DMS114 treated with DMSO at 0.1 percent for 48 hours (cell line): ENCODE data around the gene BUD23.
"Not testable (repeated sequence)": the region's sequence is repeated elsewhere in the genome, so short reads cannot be mapped to it uniquely, and the experiment has no call there.

Experiments used
- DNase-seq: peaks from one replicate; lab custom pipeline; 2025; ENCODE audit not compliant: unreplicated experiment; lab: John Stamatoyannopoulos, UW

BUD23 gene

DNA sequence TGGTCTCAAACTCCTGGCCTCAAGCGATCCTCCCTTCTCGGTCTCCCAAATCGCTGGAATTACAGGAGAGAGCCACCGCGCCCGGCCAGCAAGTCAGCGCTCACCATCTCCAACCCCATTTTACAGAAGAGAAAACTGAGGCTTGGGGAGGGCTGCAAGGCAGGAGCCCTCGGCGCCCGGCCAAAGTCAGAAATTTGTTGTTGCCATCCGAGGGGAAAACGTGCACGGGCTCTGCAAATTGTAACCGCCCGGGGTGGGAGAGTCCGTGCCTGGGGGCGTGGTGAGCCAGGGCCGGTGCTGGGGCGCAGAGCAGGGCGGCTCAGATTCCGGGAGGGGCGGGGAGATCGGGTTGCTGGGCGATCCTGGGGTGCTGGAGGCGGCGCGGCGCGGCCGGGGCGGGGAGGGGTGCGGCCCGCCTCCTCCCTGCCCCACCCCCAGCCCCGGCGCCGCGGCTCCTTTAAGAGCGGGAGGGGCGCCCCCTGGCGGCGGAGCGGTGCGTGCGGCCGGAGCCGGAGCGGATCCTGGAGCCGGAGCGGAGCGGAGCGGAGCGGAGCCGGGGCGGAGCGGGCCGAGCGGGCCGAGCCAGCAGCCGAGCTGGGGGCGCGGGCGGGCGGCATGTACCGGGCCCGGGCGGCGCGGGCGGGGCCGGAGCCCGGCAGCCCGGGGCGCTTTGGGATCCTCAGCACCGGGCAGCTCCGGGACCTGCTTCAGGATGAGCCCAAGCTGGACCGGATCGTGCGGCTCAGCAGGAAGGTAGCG is 15.9 kb upstream of the BUD23 start, which contains the start of gene VPS37D:
VPS37D (plus strand) TSS at position 488 of the 759 bp plus-strand sequence; CDS start at position 616, 128 bp downstream.
- peak; percentile 56 for DNase-seq

DNA sequence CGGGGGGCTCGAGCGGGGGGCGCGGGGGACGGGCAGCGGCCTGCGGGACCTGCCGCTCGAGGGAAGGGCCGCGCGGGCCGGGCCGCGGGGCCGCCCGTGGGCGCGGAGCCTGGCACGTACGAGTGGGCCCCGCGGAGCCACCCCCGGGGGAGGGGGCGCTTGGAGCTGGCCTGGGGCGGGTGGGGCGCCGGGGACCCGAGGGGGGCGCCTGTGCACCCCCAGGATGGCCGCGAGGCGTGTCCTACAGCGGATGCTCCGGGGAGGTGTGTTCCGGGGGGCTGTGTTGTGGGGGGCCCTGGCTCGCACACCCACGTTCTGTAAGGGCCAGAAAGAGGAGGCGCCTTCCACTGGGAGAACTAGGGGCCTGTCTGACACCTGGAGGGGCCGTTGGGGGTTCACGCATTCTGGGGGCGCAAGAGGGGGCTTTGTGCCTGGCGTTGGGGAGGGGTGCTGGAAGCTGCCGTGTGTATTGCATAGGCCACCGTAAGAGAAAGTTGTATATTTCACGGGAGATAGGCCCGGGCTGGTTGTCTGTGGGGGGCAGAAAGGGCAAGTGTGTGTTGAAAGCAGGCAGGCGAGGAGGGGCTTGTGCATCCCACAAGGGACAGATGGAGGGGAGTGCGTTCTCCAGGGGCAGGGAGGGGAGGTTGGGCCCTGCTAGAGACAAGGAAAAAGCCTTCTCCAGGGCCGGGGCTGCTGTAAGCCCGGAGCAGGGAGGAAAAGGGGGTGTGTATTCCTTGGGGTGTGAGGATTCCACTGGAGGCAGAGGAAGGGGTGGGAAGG is 15.1 kb upstream of the BUD23 start:
- DNase-seq = no peak

- no peak for DNase-seq
These were observed 14.5 kb upstream of the BUD23 start for GRCh38 chr7:73668886-73669230.

- no peak for DNase-seq
These were observed 14.1 kb upstream of the BUD23 start for GRCh38 chr7:73669288-73669701.

DNA sequence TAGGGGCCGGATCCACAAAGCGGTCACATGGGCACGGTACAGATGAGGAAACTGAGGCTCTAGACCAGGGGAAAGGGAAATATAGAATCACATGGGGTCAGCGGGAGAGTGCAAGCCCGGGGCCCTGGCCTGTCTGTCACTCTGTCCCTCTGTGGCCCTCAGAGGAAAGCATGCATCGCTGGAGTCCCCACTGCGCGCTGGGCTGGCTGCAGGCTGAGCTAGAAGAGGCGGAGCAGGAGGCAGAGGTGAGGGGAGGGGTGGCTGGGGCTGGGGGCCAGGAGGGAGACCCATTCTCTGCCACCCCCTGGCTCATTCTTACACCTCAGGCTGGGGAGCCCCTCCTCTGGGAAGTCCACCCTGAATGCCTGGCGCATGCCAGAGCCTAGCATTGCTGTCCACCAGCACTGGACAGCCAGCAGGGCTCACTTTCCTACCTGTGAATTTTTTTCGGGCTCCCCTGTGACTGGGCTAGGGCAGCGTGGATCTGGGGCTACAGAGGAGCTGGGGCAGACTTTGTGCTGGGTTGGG is 13.5 kb upstream of the BUD23 start:
- DNase-seq = no peak

DNA sequence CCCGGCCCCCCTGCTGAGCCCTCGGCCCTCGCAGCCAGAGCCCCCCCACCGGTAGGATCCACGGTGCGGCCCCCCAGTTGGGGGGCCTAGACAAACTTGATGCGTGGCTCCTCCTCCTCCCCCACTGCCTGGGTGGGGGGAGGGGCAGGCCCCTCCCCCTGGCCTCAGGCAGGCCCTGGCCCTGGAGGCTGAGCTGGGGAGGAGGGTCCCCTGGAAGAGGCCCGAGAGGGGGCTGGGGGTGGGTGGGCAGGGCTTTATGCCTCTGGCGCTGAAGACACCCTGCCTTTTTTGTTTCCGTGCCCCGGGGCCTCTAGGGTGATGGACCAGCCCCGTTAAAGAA is 12.1 kb upstream of the BUD23 start:
- no peak for DNase-seq

DNA sequence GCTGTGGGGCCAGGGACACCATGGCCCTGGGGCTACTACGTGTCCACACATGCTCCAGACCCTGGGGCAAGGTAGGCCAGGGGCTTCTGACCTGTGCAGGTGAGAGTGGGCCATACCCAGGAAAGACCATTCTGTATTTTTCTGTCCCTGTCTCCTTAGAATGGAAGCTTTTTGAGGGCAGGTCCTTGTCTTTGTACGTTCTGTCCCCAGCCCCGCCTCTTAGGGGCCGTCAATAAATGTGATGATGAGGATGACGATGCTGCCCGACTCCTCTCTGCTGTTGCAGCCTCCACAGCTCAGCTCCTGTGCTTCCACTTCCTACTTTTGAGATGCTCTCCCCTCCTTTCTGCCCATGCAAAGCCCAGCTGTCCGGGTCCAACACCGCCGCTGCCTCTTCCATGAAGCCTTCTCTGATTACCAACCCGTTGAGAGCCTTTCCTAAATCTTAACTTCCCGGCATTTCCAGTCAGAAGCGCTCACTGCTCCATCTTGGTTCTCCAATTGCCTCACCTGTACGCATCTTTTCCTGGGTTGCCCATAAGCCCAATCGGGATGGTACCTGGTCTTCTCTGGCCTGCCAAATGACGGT is 11.4 kb upstream of the BUD23 start:
- no peak for DNase-seq

DNA sequence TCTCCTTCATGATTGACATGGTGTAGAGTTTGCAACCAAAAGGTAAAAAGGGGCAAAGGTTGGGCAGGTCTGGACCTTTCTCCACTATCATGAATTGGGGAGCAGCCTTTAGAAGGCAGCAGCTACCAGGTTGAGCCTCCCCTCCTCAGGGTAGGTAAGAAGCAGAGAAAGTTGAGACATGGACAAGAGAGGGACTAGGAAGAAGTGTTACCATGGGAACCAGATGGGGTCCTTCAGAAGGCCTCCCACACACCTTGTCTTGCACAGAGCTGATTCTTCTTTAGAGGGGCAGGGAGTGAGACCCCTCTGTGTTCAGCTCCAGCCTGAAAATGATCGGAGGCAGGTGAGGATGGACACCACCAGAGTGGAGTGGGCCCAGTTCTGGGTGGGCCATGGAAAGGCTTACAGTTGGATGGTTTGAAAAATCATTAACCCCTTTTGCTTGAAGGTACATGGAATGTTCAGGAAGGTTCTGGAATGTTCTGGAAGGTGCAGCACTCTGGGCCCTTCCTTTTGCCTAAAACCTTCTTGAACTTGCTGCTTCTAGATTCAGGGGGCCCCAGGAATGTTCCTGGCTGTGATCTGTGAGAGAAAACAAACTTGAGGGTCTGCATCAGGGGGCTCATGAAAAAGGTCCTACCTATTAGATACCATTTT is 8.8 kb upstream of the BUD23 start:
- no peak for DNase-seq

- DNase-seq = not testable (repeated sequence)
These were observed 7.3 kb upstream of the BUD23 start for GRCh38 chr7:73676062-73676461.

GRCh38 chr7:73678862-73679261 is 4.5 kb upstream of the BUD23 start:
- no peak for DNase-seq

GRCh38 chr7:73679709-73680108 is 3.7 kb upstream of the BUD23 start:
- no peak for DNase-seq

GRCh38 chr7:73680501-73680900 is 2.9 kb upstream of the BUD23 start:
- DNase-seq = no peak

- DNase-seq = no peak
These were observed 2.4 kb upstream of the BUD23 start for GRCh38 chr7:73681031-73681430.

DNA sequence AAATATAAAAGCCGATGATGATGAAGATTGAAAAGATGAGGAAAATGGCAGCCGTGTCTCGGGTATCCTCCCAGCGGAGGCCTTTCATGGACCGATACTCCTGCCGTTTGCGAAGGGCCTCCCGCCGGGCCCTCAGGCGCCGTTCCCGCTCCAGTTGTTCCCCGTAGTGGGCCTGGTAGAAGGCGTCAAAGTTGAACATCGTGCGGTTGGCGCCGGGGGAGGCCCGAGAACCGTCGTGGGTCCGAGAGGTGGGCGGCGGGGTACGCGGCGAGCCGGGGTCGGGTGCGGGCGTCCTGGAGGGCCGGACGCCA is 697 bp upstream of the BUD23 start:
- no peak for DNase-seq

DNA sequence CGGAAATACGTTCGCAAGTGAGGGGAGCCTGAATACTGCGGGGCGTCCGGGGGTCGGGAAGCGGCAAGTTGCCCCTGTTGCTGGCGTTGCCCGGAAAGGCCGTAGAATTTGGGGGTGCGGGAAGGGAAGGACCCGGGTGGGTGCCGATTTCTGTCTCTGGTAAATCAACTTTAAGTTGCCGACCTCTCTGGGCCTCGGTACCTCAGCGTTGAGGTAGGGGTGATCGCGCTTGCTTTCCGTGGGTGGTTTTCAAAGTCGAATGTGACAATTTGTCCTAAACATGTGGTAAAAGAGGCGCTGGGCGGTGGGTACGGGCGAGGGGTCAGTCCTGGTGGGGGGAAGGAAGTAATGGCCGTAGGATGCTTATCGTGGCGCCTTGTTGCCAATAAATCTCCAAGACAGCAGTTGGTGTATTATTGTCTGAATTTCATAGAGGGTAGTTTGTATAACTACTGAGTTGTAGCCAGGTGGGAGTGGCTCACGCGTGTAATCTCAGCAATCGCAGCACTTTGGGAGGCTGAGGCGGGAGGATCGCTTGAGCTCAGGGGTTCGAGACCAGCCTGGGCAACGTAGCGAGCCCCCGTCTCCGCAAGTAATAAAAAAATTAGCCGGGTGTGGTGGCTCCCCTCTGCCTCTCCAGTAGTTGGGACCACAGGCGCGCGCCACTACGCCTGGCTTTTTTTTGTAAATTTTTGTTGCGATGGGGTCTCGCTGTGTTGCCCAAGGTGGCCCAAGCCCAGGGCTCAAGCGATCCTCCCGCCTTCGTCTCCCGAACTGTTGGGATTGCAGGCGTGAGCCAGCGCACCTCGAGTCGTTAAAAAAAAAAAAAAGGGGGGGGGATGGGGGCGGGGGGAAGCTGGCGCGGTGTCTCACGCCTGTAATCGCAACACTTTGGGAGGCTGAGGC is 644 bp downstream of the BUD23 start:
- no peak for DNase-seq

- DNase-seq = no peak
These were observed 1.9 kb downstream of the BUD23 start for GRCh38 chr7:73685311-73685710.

DNA sequence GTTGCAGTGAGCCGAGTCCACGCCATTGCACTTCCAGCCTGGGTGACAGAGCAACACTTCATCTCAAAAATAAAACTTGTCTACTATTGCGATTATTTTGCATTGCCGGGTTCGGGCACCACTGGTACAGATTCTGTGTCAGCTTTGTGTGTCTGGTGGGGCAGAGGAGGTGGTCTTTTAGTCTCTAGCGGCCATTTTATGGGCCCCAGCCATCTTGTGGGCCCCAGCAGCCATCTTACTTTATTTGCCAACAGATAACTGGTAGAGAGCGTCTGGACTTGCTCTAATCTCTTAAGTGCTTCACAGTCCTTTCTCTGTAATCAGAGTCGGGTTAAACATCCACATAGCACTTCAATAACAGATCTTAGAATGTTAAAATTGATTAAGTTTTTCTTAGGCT is 4.9 kb downstream of the BUD23 start:
- no peak for DNase-seq

DNA sequence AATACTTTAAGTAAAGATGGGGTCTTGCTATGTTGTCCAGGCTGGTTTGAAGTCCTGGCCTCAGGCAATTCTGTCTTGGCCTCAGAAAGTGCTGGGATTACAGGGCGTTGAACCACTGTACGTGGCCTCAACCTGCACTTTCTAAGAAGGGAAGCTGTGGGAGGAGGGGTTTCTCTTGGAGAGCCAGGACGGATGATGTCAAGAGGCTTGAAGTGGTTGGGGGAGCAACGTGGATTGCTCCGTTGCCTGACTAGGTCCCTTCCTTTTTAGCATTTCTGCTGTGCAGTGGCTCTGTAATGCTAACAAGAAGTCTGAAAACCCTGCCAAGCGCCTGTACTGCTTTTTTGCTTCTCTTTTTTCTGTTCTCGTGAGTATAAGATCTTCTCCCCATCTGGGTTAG is 7.2 kb downstream of the BUD23 start:
- no peak for DNase-seq

DNA sequence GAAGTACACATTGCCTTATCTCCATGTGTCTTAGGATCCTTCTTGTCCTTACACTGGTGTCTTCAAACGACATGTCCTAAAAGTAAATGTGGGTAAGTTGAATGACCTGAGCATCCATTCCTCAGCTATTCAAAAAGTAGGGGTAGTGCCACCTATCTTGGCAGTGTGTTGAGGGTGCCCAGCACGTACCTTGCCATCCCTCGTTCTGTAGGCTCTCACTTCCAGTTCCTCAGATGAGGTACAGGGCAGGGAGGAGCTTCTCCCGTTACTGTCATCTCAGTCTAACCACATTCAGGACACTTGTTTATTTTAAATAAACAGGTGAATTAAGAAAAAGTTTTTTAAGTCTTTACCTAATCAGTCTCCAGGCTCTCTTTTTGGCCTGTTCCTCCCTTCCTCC is 13.0 kb downstream of the BUD23 start:
- DNase-seq = no peak

DNA sequence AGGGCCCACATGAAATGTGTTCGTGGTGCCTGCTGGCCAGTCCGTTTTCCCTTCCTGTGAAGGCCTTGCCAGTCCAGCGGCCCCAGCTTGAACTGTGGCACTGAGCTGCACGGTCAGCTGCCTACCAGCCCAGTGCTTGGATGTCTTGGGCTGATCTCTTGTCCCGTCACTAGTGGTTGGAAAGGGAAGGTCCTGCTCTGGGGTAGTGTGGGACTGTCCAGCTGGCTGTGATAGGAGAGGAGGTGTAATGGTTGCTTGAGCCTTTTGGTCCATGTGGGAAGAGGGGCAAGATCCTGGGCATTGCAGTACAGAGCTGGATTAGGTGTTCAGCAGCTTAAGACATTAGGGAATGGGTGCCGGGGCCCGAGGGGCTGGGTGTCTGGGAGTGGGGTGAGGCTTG is 15.0 kb downstream of the BUD23 start:
- no peak for DNase-seq
